GM21576 (cell line): ENCODE results near the gene CEP131.

Source experiments
- ATAC-seq: cut with Tn5 transposase; IDR thresholded peaks from one replicate; pipeline ENCODE4 v1.9.1; 2021; ENCODE audit warnings: mild to moderate bottlenecking, moderate library complexity; ENCODE audit not compliant: unreplicated experiment

The CEP131 gene

DNA sequence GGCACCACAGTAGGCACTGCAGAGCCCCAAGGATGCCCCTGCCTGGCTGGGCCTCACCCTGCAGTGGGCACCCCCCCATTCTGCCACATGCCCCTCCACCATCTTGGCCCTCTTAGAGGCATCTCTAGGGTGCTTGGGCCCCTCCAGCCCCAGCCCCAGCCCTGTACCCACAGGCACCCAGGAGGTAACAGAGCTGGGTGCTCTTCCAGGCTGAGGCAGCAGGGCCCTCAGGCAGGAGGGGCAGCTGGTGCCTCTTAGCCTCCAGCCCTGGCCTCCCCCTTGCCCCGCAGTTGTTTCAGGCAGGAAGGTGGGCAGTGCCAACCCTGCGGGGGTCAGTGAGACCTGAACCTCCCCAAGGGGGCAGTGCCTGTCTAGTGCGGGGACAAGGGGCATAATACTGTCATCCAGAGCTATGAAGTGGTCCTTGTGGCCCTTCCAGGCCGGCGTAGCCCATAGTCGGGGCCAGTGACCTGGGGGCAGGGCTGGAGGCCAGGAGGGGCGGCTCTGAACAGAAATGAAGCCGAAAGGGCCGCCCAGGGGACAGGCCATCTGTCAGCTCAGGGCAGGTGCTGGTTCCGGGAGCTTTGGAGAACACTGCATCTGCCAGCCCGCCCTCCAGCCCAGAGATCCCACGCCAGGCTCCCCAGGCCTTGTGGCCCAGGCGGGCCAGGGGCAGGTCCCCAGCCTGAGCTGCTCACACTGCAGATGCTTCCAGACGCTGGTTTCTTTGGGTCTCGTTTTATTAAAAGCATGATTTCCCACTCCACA lies 51.9 kb downstream of the CEP131 start:
- ATAC-seq = no peak

DNA sequence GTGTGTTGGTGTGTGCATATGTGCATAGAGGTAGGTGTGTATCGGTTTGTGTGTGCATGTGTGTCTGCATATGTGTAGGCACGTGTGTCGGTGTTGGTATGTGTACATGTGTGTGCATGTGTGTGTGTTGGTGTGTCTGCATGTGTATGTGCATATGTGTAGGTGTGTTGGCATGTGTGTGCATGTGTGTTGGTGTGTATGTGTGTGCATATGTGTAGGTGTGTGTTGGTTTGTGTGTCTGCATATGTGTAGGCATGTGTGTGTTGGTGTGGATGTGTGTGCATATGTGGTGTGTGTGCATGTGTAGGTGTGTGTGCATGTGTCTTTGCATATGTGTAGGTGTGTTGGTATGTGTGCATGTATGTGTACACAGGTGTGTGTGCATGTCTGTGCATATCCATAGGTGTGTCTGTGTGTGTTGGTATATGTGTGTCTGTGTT lies 52.9 kb downstream of the CEP131 start:
- no peak for ATAC-seq

DNA sequence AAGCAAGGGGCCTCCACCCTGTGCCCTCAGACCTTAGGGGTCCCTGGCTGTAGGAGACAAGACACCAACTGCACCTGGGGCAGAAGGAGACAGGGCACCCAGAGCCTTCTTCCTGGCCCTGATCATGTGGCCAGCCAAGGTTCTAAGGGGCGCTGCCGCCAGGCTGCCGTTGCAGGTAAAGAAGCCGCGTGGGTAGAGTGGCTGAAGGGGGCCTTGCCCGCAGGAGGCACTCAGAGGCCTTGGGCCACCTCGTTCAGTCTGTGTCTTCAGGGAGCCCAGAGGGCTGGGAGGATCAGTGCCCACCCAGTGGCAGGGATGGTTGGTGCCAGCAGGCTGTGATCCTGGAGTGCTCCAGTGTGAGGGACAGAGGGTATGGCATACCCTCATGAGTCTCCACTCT lies 55.1 kb downstream of the CEP131 start:
- no peak for ATAC-seq

DNA sequence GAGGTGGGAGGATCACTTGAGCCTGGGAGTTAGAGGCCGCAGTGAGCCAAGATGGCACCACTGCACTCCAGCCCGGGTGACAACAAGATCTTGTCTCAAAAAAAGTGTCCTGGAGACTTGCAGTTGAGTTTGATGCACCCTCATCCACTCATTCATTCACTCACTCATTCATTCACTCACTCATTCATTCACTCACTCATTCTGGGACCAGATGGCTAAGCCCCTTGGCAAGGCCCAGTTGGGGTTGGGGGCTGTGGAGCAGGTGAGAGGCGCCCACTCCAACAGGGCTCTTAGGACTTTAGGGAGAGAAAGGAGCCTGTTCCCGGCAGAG lies 55.6 kb downstream of the CEP131 start:
- no peak for ATAC-seq

DNA sequence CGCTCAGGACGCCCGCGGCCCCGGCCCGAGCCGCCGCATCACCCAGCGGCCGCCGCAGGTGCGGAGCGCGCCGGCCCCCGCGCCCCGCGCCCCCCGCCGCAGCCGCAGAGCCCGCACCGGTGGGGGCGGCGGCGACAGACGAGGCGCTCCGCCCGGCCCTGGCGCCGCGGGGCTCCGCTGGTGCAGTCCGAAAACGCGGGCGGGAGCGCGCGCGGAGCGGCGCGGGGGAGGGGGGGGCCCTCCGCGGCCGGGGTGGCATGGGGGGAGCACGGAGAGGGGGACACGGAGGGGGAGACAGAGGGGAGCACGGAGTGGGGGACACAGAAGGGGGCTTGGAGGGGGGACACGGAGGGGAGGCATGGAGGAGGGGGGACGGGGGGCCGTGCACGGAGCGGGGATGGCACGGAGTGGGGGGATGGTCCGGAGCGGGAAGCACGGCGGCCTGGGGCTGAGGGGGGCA lies 56.7 kb downstream of the CEP131 start, which contains the start of gene AATK:
Gene AATK (minus strand): TSS at position 189 of the 460 bp plus-strand sequence. CDS start 229 bp downstream, outside the sequence.
- no peak for ATAC-seq

DNA sequence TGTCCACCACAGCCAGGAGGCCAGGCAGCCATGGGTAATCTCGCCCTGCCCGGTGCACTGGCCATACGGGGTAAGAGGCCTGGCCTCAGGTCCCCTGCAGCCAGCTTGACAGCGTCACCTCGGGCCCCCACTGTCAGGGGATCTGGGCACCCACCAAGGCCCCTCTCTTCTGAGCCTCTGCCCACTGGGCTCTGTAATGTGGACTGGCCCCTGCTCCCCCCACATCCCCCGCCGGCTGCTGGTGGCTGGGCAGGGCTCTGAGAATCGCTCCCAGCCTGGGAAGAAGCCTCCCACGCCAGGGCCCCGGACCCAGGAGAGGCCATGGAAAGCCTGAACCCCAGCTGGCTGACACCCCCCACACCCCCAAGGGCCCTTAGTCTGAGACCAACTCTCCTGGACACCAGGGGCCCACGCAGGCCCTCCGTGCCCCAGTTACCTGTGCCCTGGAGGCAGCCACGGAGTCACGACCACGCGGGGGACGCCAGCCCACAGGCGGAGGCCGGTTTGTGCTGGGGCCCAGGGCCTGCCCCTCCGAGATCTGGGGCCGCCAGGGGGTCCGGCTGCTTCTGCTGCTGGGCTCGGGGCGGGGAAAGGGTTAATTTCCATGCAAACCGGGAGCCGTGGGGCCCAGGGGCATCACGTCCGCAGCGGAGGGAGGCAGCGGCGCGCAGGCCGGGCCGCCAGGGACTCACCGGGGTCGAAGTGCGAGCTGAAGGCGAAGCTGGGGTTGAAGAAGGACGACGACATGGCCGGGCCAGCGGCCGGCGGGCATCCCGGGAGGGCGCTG lies 57.3 kb downstream of the CEP131 start, which contains the start of gene PVALEF:
Gene PVALEF (plus strand): TSS at position 262 of the 787 bp plus-strand sequence. CDS start 15,720 bp downstream, outside the sequence.
- ATAC-seq = no peak

DNA sequence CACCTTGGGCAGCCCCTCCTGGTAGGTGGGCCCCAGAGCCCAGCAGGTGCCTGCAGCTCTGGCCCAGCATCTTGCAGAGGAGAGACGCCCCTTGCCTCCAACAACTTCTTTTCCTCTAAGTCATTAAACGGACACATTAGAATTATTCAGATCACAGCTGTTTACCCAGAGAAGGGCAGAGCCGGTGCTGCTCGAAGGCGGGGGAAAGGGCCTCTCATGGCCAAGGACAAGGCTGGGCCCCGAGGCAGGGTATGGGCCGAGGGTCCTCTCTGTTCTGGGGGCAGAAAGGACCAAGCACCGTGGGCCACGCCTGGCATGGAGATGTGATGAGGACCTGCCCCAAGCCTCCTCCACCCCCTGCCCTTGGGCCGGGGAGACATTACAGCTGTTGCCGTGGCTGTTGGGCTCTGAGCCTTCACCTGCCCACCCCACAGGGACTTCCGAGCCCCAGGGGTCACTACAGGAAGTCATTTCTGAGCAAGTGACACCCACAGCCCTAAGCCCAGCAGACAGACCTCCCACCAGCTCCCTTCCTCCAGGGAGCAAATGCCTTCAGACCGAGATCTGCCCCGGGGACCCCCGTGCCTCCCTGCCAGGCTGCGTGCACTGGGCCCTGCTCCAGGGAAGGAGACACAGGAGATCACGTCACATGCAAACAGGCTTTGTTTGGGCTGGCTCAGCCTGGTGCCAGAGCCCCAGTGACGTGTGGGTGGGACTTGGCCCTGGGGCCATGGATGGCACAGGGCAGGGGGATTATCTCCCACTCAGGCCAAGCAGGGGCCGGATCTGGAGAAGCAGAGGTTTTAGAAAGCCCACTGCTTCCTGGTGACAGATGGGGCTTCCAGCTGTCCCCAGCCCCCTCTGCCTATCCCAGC lies 58.2 kb downstream of the CEP131 start:
- ATAC-seq = no peak

DNA sequence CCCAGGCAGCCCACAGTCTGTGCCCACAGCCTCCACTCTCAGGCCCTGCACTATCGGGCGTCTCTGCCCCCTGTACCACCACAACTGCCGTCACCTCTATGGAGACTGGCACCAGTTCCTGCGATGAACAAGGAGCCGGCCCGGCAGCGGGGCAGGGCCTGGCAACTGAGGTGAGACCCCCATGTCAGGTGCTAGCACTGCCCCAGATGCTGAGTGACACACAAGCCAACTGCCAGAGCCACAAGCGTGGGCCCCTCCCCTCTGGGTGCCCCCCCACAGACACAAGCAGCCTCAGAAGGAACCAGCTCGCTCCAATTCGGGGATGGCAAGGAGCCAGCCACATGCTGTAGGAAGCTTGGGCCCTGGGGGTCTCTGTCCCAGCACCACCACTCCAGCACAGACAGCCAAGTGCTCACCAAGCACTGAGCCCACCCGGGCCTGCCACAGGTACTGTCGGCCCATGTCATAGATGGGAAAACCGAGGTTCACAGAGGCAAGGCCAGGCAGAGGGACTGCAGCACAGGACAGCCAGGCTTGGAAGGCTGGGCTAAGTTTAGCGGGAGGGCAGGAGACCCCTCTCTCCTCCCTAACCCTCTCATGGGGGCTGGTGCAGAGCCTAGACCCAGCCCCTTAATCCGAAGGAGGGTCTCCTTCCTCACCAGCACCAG lies 58.9 kb downstream of the CEP131 start:
- ATAC-seq = no peak

DNA sequence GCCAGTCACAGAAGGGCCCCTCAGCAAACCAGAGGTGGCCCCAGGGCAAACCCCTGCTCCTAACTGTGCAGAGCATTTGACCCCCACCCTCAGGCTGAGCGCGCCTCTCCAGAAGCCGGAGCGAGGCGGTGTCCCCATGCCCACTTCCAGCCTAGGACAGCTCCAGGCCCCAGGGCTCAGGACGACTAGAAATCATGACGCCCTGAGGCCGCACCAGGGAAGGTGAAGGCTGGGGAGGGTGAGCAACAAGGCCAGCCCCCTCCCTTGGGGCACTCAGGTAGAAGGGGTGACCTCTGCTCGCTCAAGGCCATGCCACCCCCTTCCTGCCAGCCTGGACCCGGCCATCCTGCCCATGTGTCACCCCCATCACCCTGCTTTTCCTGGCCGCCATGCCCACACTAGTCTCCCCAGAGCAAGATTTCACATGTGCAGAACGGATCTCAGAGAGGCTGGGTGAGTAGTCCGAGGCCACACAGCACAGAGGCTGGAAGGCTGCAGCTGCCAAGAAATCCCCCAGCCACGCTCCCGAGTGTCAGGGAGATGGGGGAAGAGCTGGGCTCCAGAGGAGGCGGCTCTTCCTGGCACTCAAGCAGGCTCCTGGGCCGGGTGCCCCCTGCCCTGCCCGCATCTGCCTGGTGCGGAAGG lies 59.6 kb downstream of the CEP131 start:
- no peak for ATAC-seq

DNA sequence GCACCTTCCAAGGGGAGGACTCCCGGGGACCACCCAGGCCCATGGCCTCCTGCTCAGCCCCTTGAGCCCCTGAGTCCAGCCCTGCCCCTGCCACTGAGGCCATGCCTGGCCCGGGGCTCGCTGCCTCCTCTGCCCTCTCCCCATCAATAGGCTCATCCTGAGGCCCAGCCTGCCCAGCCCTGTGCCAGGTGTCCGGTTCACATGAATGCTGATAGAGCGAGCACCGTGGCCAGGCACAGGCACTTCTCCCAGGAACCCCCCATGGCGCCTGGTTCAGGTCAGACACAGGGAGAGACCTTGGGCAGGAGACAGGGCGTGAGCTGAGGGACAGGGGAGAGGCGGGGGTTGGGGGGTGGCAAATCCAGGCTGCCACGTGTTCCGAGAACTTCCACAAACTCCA lies 60.3 kb downstream of the CEP131 start:
- no peak for ATAC-seq

DNA sequence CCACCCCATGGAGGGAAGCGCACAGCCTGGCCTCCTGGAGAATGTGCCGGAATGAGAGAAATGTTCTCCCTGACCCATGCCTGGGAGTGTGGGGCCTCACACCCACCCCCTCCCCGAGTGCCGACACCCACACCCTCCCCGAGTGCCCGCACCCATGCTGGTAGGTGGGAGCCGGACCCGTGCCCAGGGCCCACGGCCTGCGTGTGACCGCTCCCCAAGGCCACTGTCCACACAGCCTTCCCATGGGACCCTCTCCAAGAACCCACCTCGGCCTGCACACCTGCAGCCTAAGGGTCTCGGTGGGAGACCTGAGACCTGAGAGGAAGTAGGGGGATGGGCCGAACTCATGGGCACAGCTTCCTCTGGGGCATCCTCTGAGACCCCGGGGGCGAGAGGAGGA lies 60.8 kb downstream of the CEP131 start:
- no peak for ATAC-seq

DNA sequence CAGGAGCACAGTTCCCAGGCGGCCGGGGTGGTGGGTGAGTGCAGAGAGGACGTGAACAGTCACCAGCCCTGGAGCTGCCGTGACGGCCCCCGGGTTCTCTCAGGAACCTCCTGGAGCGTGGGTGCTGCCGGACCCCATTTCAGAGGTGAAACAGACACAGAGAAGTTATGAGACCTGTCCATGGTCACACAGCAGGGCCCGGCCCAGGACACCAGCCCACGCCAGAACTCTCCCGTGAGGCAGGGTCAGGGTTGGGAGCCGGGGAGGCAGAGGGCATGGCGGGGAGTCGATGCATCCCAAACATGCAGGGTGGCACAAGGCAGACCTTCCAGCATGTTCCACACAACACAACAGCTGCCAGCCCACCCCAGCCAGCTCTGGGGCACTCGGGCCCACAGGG lies 61.2 kb downstream of the CEP131 start:
- no peak for ATAC-seq

DNA sequence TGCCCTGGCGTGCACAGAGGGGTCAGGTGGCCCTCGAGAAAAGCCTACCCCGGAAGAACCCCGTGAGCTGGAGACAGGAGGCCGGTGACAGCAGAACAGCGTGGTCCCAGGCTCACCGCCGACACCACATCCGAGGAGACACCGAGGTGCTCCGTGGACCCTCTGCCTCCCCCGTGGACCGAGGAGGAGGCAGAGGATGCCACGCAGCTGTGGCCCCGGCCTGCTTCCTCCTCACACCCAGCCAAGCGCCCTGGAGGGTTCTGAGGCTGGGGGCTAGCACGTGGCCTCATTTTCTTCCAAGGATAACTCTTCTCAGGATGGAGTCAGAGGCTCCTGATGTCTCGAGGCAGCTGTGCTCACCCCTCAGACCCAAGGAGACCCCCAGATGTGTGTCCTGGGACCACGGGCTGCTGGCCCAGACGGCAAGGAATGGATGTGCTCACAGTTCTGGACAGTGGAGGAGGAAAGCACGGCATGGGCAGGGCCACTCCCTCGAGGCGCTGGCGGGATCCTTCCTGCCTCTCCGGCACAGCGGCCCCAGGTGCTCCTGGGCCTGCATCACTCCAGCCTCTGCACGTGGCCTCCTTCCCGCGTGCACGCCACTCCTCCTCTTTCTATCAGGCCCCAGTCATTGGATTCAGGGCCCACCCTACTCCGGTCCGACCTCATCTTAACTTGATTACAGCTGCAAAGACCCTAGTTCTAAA lies 61.9 kb downstream of the CEP131 start:
- ATAC-seq = no peak

DNA sequence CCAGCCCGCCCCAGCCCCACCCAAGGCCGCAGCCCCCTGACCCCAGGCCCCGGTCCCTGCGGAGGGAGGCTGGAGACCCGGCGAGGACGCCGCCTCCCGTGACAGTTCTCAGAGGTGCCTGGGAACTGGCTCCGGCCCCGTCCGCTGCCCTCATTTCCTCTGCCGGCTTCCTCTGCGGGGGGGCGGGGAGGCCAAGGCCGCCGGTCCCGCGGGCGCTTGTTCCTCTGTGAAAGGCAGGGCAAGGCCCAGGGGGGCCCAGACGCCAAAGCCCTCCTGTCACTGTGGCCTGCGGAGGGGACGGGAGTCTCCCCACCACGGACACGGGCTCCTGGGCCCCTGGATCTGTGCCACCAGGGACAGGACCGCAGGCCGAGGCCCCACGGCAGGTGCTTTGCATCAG lies 62.5 kb downstream of the CEP131 start:
- no peak for ATAC-seq

DNA sequence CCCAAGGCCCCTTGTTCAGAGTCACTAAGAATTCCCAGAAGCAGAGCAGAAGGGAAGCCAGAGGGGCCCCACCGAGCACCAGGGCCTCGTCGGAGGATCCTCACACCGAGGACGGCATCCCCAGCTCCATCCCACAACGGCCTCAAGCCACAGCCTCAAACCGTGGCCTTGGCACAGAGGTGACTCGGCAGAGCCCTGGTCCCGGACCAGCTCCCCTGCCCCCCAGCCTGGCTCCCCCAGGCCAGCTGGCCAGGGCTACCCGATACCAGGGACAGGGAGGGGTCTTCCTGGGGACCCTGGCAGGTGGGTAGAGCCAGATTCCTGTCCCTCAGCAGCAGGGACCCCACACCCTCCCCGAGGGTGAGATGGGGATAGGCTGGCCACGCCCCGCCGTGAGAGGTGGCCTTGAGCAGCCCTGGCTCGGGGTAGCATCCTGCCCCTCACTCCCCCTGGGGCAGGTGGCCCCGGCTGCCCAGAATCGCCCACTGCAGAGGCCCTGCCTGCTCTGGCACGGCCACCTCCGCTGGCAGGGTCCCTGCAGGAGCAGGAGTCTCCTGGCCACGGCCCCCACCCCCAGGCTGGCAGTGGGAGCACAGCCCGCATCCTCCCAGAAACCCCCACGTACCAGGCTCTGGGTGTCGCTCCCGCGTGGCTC lies 63.0 kb downstream of the CEP131 start:
- ATAC-seq = no peak

DNA sequence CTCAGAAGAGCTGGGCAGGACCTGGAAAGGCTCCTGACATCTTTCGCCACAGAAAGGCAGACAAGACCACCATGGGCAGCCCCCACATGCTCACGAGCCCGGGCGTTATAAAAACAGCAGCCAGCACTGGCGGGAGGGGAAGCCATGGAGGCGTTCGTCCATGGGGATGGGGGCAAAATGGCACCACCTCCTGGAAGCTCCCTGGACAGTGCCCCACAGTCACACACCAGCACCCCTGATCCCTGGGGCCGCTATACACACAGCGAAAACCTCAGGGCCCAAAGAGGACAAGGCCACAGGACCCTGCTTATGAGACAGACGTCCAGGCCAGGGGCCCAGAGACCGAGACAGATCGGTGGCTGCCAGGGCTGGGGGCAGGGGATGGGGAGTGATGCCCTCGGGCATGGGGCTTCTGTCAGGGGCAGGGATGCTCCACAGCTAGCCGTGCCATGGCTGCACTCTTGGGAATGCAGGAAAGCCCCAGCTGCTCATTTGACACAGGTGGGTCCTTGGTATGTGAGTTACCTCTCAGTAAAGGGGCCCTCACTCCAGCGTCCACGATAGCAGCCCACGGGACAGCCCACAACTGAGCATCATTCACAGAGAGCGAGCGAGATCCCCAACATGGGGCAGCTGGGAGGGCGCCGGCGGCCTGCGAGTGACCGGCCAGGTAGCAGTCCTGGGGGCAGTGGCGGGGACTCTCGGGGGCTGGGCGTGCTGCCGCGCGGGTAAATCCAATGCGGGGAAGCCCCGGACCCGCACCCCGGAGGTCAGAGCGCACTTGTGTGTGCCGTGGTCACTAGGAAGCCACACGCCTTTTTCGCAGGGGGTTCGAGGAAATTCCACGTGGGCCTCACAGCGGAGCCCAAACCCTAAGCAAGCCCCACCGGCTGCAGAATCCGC lies 63.8 kb downstream of the CEP131 start:
- ATAC-seq = no peak

DNA sequence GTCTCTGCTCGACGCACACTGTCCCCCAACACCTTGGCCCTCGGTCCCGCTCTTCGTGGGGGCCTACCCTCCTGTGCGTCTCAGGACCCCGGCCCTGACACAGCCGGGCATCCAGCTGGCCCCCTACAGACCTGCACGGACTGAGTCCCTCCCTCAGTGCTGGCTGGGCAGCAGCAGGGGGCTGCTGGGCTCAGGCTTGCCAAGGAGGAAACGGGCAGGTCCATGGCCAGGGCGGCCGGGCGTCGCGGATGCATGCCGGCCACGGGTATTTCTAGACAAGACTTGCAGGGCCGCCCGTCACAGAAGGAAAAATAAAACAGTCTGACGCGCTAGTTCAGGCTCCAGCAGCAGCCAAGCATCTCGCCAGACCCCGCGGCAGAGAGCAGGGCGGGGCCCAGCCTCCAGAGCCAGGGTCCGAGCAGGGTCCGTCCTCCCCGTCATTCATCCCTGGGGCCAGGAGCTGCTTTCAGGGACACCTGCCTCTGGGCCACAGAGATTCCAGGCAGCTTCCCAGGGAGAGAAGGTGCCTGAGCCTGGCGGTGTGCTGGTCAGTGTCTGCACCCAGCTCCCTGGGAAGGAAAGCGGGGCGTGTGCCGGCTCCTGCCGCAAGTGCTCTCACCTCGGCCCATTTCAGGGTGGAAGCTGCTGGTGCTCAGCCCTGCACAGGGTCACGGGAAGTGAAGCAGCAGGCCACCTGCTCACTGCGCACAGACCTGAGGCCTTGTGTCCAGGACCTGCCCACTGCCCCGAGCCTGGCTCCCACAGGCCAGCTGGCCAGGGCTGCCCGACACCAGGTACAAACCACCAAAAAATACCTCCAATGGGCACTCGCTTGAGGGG lies 64.7 kb downstream of the CEP131 start:
- ATAC-seq = no peak
